ENCODE measurements around the gene PARP14.
"Not testable (repeated sequence)": the region's sequence is repeated elsewhere in the genome, so short reads cannot be mapped to it uniquely, and the experiment has no call there.

The PARP14 gene

GRCh38 chr3:122681284-122681973, 790 bp downstream of the PARP14 start:
- H3K4me3 ChIP-seq (ENCODE audit: low read depth, low read length): peak overlapping the region; percentile 70
- DNase-seq (ENCODE audit: low read depth): no peak
- TF ChIP-seq, protein P1, sequence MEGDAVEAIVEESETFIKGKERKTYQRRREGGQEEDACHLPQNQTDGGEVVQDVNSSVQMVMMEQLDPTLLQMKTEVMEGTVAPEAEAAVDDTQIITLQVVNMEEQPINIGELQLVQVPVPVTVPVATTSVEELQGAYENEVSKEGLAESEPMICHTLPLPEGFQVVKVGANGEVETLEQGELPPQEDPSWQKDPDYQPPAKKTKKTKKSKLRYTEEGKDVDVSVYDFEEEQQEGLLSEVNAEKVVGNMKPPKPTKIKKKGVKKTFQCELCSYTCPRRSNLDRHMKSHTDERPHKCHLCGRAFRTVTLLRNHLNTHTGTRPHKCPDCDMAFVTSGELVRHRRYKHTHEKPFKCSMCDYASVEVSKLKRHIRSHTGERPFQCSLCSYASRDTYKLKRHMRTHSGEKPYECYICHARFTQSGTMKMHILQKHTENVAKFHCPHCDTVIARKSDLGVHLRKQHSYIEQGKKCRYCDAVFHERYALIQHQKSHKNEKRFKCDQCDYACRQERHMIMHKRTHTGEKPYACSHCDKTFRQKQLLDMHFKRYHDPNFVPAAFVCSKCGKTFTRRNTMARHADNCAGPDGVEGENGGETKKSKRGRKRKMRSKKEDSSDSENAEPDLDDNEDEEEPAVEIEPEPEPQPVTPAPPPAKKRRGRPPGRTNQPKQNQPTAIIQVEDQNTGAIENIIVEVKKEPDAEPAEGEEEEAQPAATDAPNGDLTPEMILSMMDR (IDR thresholded peaks at IDR 0.05; ENCODE audit: low read depth, low read length): no peak
- TF ChIP-seq POLR2A (IDR thresholded peaks at IDR 0.05; ENCODE audit: extremely low read depth, insufficient read length) (no peak), MYC (IDR thresholded peaks at IDR 0.05; ENCODE audit: low read depth, low read length) (no peak)
- TF ChIP-seq, protein P2, sequence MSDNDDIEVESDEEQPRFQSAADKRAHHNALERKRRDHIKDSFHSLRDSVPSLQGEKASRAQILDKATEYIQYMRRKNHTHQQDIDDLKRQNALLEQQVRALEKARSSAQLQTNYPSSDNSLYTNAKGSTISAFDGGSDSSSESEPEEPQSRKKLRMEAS (IDR thresholded peaks at IDR 0.05; ENCODE audit: low read depth, low read length): no peak

GRCh38 chr3:122681974-122682409, 1.4 kb downstream of the PARP14 start:
- H3K4me3 ChIP-seq (ENCODE audit: low read depth, low read length): no peak overlapping the region
- TF ChIP-seq MYC (IDR thresholded peaks at IDR 0.05; ENCODE audit: low read depth, low read length) (no peak), POLR2A (IDR thresholded peaks at IDR 0.05; ENCODE audit: extremely low read depth, insufficient read length) (no peak)
- TF ChIP-seq, protein P1 (IDR thresholded peaks at IDR 0.05; ENCODE audit: low read depth, low read length): no peak
- TF ChIP-seq, protein P2 (IDR thresholded peaks at IDR 0.05; ENCODE audit: low read depth, low read length): no peak

GRCh38 chr3:122682778-122683411, 2.3 kb downstream of the PARP14 start:
- DNase-seq (ENCODE audit: low read depth); H3K4me3 ChIP-seq (ENCODE audit: low read depth, low read length): not testable (repeated sequence)

More at GRCh38 chr3:122681974-122682409, 1.4 kb downstream of the PARP14 start:
- no peak for DNase-seq (ENCODE audit: low read depth)

GRCh38 chr3:122687298-122687697, 6.7 kb downstream of the PARP14 start:
- no peak overlapping the region for H3K4me3 ChIP-seq (ENCODE audit: low read depth, low read length)
- peak; percentile 9 for DNase-seq (ENCODE audit: low read depth)

GRCh38 chr3:122688996-122689395, 8.4 kb downstream of the PARP14 start:
- DNase-seq (ENCODE audit: low read depth): peak; percentile 34
- no peak overlapping the region for H3K4me3 ChIP-seq (ENCODE audit: low read depth, low read length)
- TF ChIP-seq, protein P2 (IDR thresholded peaks at IDR 0.05; ENCODE audit: low read depth, low read length): no peak
- TF ChIP-seq POLR2A (IDR thresholded peaks at IDR 0.05; ENCODE audit: extremely low read depth, insufficient read length): no peak
- TF ChIP-seq, protein P1 (IDR thresholded peaks at IDR 0.05; ENCODE audit: low read depth, low read length): no peak
- TF ChIP-seq MYC (IDR thresholded peaks at IDR 0.05; ENCODE audit: low read depth, low read length): no peak

More at GRCh38 chr3:122687298-122687697, 6.7 kb downstream of the PARP14 start:
- TF ChIP-seq, protein P1 (IDR thresholded peaks at IDR 0.05; ENCODE audit: low read depth, low read length): no peak

GRCh38 chr3:122689587-122689986, 8.9 kb downstream of the PARP14 start:
- TF ChIP-seq, protein P2 (IDR thresholded peaks at IDR 0.05; ENCODE audit: low read depth, low read length): no peak
- TF ChIP-seq POLR2A (IDR thresholded peaks at IDR 0.05; ENCODE audit: extremely low read depth, insufficient read length): no peak
- TF ChIP-seq, protein P1 (IDR thresholded peaks at IDR 0.05; ENCODE audit: low read depth, low read length): no peak
- no peak for TF ChIP-seq MYC (IDR thresholded peaks at IDR 0.05; ENCODE audit: low read depth, low read length)
- peak; percentile 38 for DNase-seq (ENCODE audit: low read depth)
- H3K4me3 ChIP-seq (ENCODE audit: low read depth, low read length): no peak overlapping the region

All from NB4 (cell line).